Panc1 (cell line): ENCODE measurements around the gene SNX6. TPM values are rescaled to one million over a fixed set of nuclear protein-coding genes. Genes with fewer than 3 reads are reported as not detected.

Experiments
- ATAC-seq: fragments of 200-7000 bp; cut with Tn5 transposase; 2 replicates; pipeline ENCODE4 v1.9.1; 2020; ENCODE audit warnings: mild to moderate bottlenecking, moderate library complexity
- BruUV-seq: library from RNA; stranded (reverse); fragments of 400-500 nt; replicated peaks from 2 replicates; lab custom pipeline; 2021; lab: Mats Ljungman, UMichigan
- CTCF ChIA-PET: fragments of 300-600 bp; sonication (Branson Sonifier 250); formaldehyde crosslinking; loops from one replicate; lab custom pipeline; 2022; ENCODE audit warnings: antibody characterized with exemption; lab: Charles Lee
- POLR2A ChIA-PET: fragments of 300-600 bp; sonication (Branson Sonifier 250); formaldehyde crosslinking; loops from one replicate; lab custom pipeline; 2022; ENCODE audit warnings: antibody characterized with exemption; lab: Charles Lee
- DNase-seq: peaks from one replicate; pipeline ENCODE4 v3.0.0-alpha.2; 2010; ENCODE audit warnings: low read depth, low spot score
- H3K27ac ChIP-seq: 2 replicates; pipeline ENCODE4 v1.5.1; 2011; ENCODE audit warnings: mild to moderate bottlenecking, low read length, inconsistent platforms
- H3K27me3 ChIP-seq: fragments of 200-500 bp; sonication (Bioruptor generic); 2 replicates; pipeline ENCODE4 v1.6.0; 2014; ENCODE audit warnings: low read length, inconsistent platforms; ENCODE audit not compliant: control insufficient read depth, insufficient read depth
- H3K36me3 ChIP-seq: fragments of 200-500 bp; sonication (Bioruptor generic); 2 replicates; pipeline ENCODE4 v1.5.1; 2014; ENCODE audit warnings: inconsistent platforms, mild to moderate bottlenecking, low read length, moderate library complexity; ENCODE audit not compliant: control insufficient read depth, insufficient read depth
- H3K4me1 ChIP-seq: 2 replicates; pipeline ENCODE4 v1.5.1; 2011; ENCODE audit warnings: inconsistent platforms, mild to moderate bottlenecking, low read length, moderate library complexity; ENCODE audit not compliant: control insufficient read depth, insufficient read depth
- H3K4me3 ChIP-seq, 2 experiments: 2 replicates each; pipeline ENCODE4 v1.5.1; 2011 to 2012; ENCODE audit warnings: low read depth in 2 of 2, low read length in 2 of 2, mild to moderate bottlenecking in 2 of 2, inconsistent platforms in 1 of 2, moderate library complexity in 1 of 2
- H3K9me3 ChIP-seq: fragments of 200-500 bp; sonication (Bioruptor generic); 2 replicates; pipeline ENCODE4 v1.5.1; 2014; ENCODE audit warnings: low read depth, mild to moderate bottlenecking, inconsistent platforms, low read length, moderate library complexity; ENCODE audit not compliant: control insufficient read depth, insufficient read depth
- CTCF ChIP-seq: fragments of 450-650 bp; IDR thresholded peaks from 2 replicates; pipeline ENCODE4 v1.5.1; 2017; ENCODE audit warnings: mild to moderate bottlenecking
- POLR2AphosphoS5 ChIP-seq: IDR thresholded peaks from 2 replicates; pipeline ENCODE4 v1.6.1; 2012; ENCODE audit warnings: mild to moderate bottlenecking, low read depth, low read length, moderate library complexity
- REST ChIP-seq, 2 experiments: IDR thresholded peaks; 2 replicates each; pipeline ENCODE4 v1.6.1; 2011 to 2012; ENCODE audit warnings: low read depth in 2 of 2, control low read depth in 1 of 2, low read length in 1 of 2, mild to moderate bottlenecking in 1 of 2, moderate library complexity in 1 of 2; ENCODE audit not compliant: insufficient read depth in 1 of 2
- SIN3A ChIP-seq: IDR thresholded peaks from 2 replicates; pipeline ENCODE4 v1.6.1; 2012; ENCODE audit warnings: low read depth, mild to moderate bottlenecking, low read length, moderate library complexity, borderline replicate concordance; ENCODE audit not compliant: insufficient read depth
- TCF7L2 ChIP-seq: IDR thresholded peaks from 2 replicates; pipeline ENCODE4 v1.6.1; 2011; ENCODE audit warnings: mild to moderate bottlenecking, low read depth, low read length, inconsistent platforms
- in situ Hi-C: cut with HindIII; loops from 2 replicates; pipeline ENCODE4 v1.10.0; 2016; ENCODE audit warnings: low sequenced_read_pairs, low pct_unique_long_range_greater_than_20kb
- intact Hi-C: fragments of 100-400 bp; cut with micrococcal nuclease; formaldehyde crosslinking; loops from one replicate; pipeline ENCODE4 v1.10.0; 2022; ENCODE audit not compliant: unreplicated experiment
- total RNA-seq: library from RNA; stranded (reverse); gene quantifications from one replicate; pipeline ENCODE4 v1.2.1, GENCODE V29; 2021; ENCODE audit not compliant: unreplicated experiment

The SNX6 gene
- total RNA-seq, 1 experiment from 2014 or later: 50.9 TPM

GRCh38 chr14:34604995-34605394 is 25.0 kb downstream of the SNX6 start:
- ATAC-seq: no peak
- DNase-seq: no peak
- POLR2A ChIA-PET: interaction anchor here (0.6 kb wide), 2 partner anchors 12 to 291 kb away, joined by 4 to 5 read pairs; no protein-coding TSS in a partner anchor
- Histone ChIP-seq H3K27ac (no peak overlapping the region), H3K4me3 (no peak overlapping the region), H3K36me3 (peaks cover 34% of the 10 kb centered on the region), H3K27me3 (no peaks in the 10 kb centered on the region), H3K9me3 (no peaks in the 10 kb centered on the region), H3K4me1 (no peaks in the 10 kb centered on the region)
- intact Hi-C loops: no loop called here
- CTCF ChIA-PET: interaction anchor here (0.6 kb wide), 1 partner anchor 29 kb away, joined by 4 read pairs; no protein-coding TSS in a partner anchor
- TF ChIP-seq REST (IDR thresholded peaks at IDR 0.05; ENCODE audit: insufficient read depth in 1 of 2, low read depth in 2 of 2, low read length in 1 of 2) (no peak), CTCF (no peak), SIN3A (no peak), POLR2AphosphoS5 (no peak), TCF7L2 (no peak)
- TSS peak; percentile 44 for BruUV-seq
- in situ Hi-C loops: no loop called here

- no peaks in the 10 kb centered on the region for H3K4me1 ChIP-seq
- TF ChIP-seq REST (IDR thresholded peaks at IDR 0.05; ENCODE audit: insufficient read depth in 1 of 2, low read depth in 2 of 2, low read length in 1 of 2): no peak
- no peak for TF ChIP-seq POLR2AphosphoS5
- TF ChIP-seq CTCF: no peak
- TF ChIP-seq SIN3A: no peak
- no peak for TF ChIP-seq TCF7L2
- DNase-seq (no peak), ATAC-seq (no peak)
- H3K36me3 ChIP-seq: peaks cover 22% of the 10 kb centered on the region
- H3K9me3 ChIP-seq: no peaks in the 10 kb centered on the region
- no peak overlapping the region for H3K27ac ChIP-seq
- BruUV-seq: no TSS peak
- in situ Hi-C loops: no loop called here
- no peak overlapping the region for H3K4me3 ChIP-seq
- intact Hi-C loops: no loop called here
- no peaks in the 10 kb centered on the region for H3K27me3 ChIP-seq
- POLR2A ChIA-PET: no interaction called here
- CTCF ChIA-PET: no interaction called here
These were observed 33.1 kb downstream of the SNX6 start for GRCh38 chr14:34596891-34597290.
